Measurements from ENCODE around the gene SEMA3B. TPM values are rescaled to one million over a fixed set of nuclear protein-coding genes. Genes with fewer than 3 reads are reported as not detected.

Gene SEMA3B
- total RNA-seq, 2 experiments from 2014 or later: 1.6 to 2.1 TPM

GRCh38 chr3:50317300-50317699 is 48.4 kb downstream of the SEMA3B start:
- no peaks in the 10 kb centered on the region for H3K36me3 Mint-ChIP-seq (ENCODE audit: low read depth)
- intact Hi-C loops (cut with DNase I, micrococcal nuclease): no loop called here
- H3K27ac Mint-ChIP-seq: peak overlapping the region; percentile 38
- POLR2A ChIA-PET: no interaction called here
- H3K9me3 Mint-ChIP-seq (ENCODE audit: low read depth): no peaks in the 10 kb centered on the region
- ATAC-seq (no peak), DNase-seq (no peak)
- no peak overlapping the region for H3K4me3 Mint-ChIP-seq
- no peaks in the 10 kb centered on the region for H3K27me3 Mint-ChIP-seq
- H3K4me1 Mint-ChIP-seq: peaks cover 37% of the 10 kb centered on the region
- CTCF ChIA-PET: interaction anchor here (0.5 to 1.5 kb wide), 3 partner anchors 11 to 363 kb away, joined by 3 to 4 read pairs (median 3); no protein-coding TSS in a partner anchor

- ATAC-seq: no peak
- intact Hi-C loops (cut with DNase I, micrococcal nuclease): no loop called here
- no peaks in the 10 kb centered on the region for H3K27me3 Mint-ChIP-seq
- no peaks in the 10 kb centered on the region for H3K36me3 Mint-ChIP-seq (ENCODE audit: low read depth)
- no peak overlapping the region for H3K27ac Mint-ChIP-seq
- ChIA-PET POLR2A (no interaction called here), CTCF (interaction anchor here (0.5 to 2.9 kb wide), 4 partner anchors 10 to 1623 kb away, joined by 3 to 11 read pairs (median 4); partner anchors contain the start of genes HYAL3, NAA80 and TUSC2)
- no peak overlapping the region for H3K4me3 Mint-ChIP-seq
- H3K4me1 Mint-ChIP-seq: peaks cover 40% of the 10 kb centered on the region
- DNase-seq: no peak
- no peaks in the 10 kb centered on the region for H3K9me3 Mint-ChIP-seq (ENCODE audit: low read depth)
Measured at GRCh38 chr3:50318163-50318562, 49.2 kb downstream of the SEMA3B start.

- Mint-ChIP-seq H3K27me3 (no peaks in the 10 kb centered on the region), H3K4me3 (no peak overlapping the region), H3K36me3 (ENCODE audit: low read depth) (no peaks in the 10 kb centered on the region), H3K9me3 (ENCODE audit: low read depth) (no peaks in the 10 kb centered on the region), H3K27ac (no peak overlapping the region), H3K4me1 (peaks cover 40% of the 10 kb centered on the region)
- ChIA-PET POLR2A (interaction anchor here (0.6 kb wide), 1 partner anchor 19 kb away, joined by 3 read pairs; no protein-coding TSS in a partner anchor), CTCF (interaction anchor here (0.5 to 2.9 kb wide), 4 partner anchors 9 to 1622 kb away, joined by 3 to 11 read pairs (median 4); partner anchors contain the start of genes HYAL3, NAA80 and TUSC2)
- intact Hi-C loops (cut with DNase I, micrococcal nuclease): no loop called here
- no peak for DNase-seq
- ATAC-seq: no peak
Measured at GRCh38 chr3:50318615-50319014, 49.7 kb downstream of the SEMA3B start.

DNA sequence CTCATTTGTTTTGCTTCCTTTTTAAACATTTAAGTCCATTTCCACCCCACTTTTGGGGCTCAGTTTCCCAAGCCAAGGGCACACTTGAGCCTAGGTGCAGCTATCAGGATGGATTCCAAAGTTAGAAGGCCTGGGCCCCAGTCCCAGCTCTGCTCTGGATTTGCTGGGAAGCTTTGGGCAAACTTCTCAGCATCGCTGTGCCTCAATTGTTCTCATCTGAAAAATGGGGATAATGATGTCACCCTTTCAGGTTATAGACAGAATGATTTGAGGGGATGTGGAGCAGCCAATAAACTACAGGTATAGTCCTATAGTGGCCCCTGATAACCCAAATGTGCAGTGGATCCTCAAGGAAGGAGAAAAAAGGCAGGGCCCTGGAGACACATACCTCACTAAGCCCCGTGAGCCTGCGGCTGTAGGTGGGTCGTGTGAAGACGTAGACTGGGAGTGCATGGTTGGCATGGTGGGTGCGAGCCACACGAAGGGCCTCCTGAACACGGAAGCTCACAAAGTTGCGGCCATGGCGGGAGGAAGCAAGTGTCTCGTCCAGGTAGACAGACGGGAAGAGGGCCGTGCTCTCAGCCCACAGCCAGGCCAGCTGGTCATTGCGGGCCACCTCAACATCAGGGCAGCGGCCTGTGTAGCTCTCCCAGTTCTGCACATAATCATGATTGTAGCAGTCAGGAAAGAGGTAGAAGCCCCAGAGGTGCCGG is 50.4 kb downstream of the SEMA3B start:
- Mint-ChIP-seq H3K36me3 (ENCODE audit: low read depth) (no peaks in the 10 kb centered on the region), H3K4me3 (no peak overlapping the region), H3K27ac (no peak overlapping the region), H3K9me3 (ENCODE audit: low read depth) (no peaks in the 10 kb centered on the region), H3K27me3 (no peaks in the 10 kb centered on the region), H3K4me1 (peaks cover 40% of the 10 kb centered on the region)
- ATAC-seq: no peak
- ChIA-PET CTCF (interaction anchor here (0.7 to 2.9 kb wide), 4 partner anchors 8 to 1365 kb away, joined by 3 to 11 read pairs (median 4); partner anchors contain the start of genes HYAL3, NAA80 and TUSC2), POLR2A (interaction anchor here (0.6 kb wide), 1 partner anchor 19 kb away, joined by 3 read pairs; no protein-coding TSS in a partner anchor)
- DNase-seq: no peak
- intact Hi-C loops (cut with DNase I, micrococcal nuclease): no loop called here

DNA sequence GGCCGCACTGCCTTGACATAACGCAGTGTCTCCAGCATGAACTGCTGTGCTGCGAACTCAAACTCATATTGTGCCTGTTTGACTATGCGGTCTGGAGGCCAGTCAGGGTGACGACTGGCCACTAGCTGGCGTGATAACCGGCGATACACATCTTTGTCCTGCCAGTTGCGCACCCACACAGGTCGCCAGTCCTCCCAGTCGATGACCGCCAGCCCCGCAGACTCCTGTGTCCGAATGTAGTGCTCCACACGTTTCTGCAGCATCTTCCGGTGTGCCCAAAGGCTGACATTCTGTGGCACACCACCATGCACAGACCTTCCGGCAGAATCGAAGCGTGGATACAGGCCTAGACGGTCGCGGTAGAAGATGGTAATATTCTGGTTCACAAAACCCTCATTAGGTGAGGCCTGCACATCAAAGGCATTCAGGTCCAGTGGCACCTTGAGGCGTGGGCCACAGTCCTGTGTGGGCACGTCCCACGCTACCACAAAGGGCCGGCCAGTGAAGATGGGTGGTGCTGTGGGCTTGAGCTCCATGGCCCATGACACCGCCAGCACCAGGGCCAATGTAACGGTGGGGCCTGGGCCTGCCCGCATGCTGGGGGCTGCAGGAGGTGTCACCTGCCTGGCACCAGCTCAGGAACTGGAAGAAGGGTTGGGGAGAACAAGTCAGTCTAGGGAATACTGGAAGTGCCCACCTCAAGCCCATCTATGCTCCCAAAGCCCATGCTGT is 51.1 kb downstream of the SEMA3B start:
- intact Hi-C loops (cut with DNase I, micrococcal nuclease): loop anchor here (2.0 to 10.0 kb wide), 3 partner anchors 17 to 125 kb away; partner anchors contain the start of gene LSMEM2 (in 1 of the 2)
- no peaks in the 10 kb centered on the region for H3K9me3 Mint-ChIP-seq (ENCODE audit: low read depth)

GRCh38 chr3:50320853-50321335 is 51.9 kb downstream of the SEMA3B start:
- Mint-ChIP-seq H3K9me3 (ENCODE audit: low read depth) (no peaks in the 10 kb centered on the region), H3K4me1 (peaks cover 37% of the 10 kb centered on the region), H3K4me3 (peak overlapping the region; percentile 84), H3K27me3 (no peaks in the 10 kb centered on the region), H3K36me3 (ENCODE audit: low read depth) (no peaks in the 10 kb centered on the region), H3K27ac (peak overlapping the region; percentile 80)
- ChIA-PET POLR2A (interaction anchor here (0.7 to 1.8 kb wide), 2 partner anchors 16 to 21 kb away, joined by 3 to 4 read pairs; no protein-coding TSS in a partner anchor), CTCF (interaction anchor here (0.5 to 2.9 kb wide), 6 partner anchors 11 to 272 kb away, joined by 3 to 11 read pairs (median 3); partner anchors contain the start of genes HYAL3 and NAA80)
- ATAC-seq: peak; percentile 47
- DNase-seq: peak; percentile 75
- intact Hi-C loops (cut with DNase I, micrococcal nuclease): loop anchor here (1.0 to 10.0 kb wide), 10 partner anchors 16 to 126 kb away; partner anchors contain the start of genes HYAL3 (in 2 of the 2), NAA80 (in 2 of the 2), IFRD2 (in 1 of the 2) and LSMEM2 (in 1 of the 2)

More for the DNA sequence above, 51.1 kb downstream of the SEMA3B start:
- H3K36me3 Mint-ChIP-seq (ENCODE audit: low read depth): no peaks in the 10 kb centered on the region
- ChIA-PET POLR2A (interaction anchor here (0.6 to 1.8 kb wide), 3 partner anchors 17 to 1328 kb away, joined by 3 to 4 read pairs (median 3); no protein-coding TSS in a partner anchor), CTCF (interaction anchor here (0.6 to 2.9 kb wide), 5 partner anchors 14 to 1245 kb away, joined by 3 to 11 read pairs (median 3); partner anchors contain the start of genes HYAL3 and NAA80)
- peak overlapping the region; percentile 84 for H3K4me3 Mint-ChIP-seq
- DNase-seq (no peak), ATAC-seq (no peak)
- no peak overlapping the region for H3K27ac Mint-ChIP-seq
- H3K4me1 Mint-ChIP-seq: peaks cover 40% of the 10 kb centered on the region
- H3K27me3 Mint-ChIP-seq: no peaks in the 10 kb centered on the region

GRCh38 chr3:50321336-50322114 is 52.6 kb downstream of the SEMA3B start:
- DNase-seq (peak; percentile 90), ATAC-seq (peak; percentile 79)
- peak overlapping the region; percentile 85 for H3K27ac Mint-ChIP-seq
- POLR2A ChIA-PET: interaction anchor here (0.7 to 1.8 kb wide), 2 partner anchors 16 to 22 kb away, joined by 3 to 4 read pairs; no protein-coding TSS in a partner anchor
- no peaks in the 10 kb centered on the region for H3K27me3 Mint-ChIP-seq
- H3K4me3 Mint-ChIP-seq: peak overlapping the region; percentile 84
- H3K36me3 Mint-ChIP-seq (ENCODE audit: low read depth): no peaks in the 10 kb centered on the region
- intact Hi-C loops (cut with DNase I, micrococcal nuclease): loop anchor here (1.0 to 10.0 kb wide), 10 partner anchors 15 to 127 kb away; partner anchors contain the start of genes HYAL3 (in 2 of the 2), NAA80 (in 2 of the 2), IFRD2 (in 1 of the 2) and LSMEM2 (in 1 of the 2)
- H3K4me1 Mint-ChIP-seq: peaks cover 38% of the 10 kb centered on the region
- no peaks in the 10 kb centered on the region for H3K9me3 Mint-ChIP-seq (ENCODE audit: low read depth)
- CTCF ChIA-PET: interaction anchor here (0.5 to 2.0 kb wide), 3 partner anchors 10 to 271 kb away, joined by 3 to 6 read pairs (median 3); no protein-coding TSS in a partner anchor

DNA sequence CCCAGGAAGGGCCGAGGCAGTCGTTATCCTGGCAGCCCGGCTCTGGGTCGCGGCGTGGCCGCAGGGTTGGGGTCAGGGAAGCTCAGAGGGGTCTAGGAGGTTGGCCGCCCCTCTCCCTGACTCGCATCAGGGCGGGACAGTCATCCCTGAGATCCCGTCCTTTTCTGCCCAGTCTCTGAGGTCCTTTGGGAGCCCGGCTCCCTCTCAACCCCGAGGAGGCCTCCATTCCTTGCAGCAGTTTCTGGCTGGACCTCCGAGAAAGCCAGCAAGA is 53.1 kb downstream of the SEMA3B start:
- Mint-ChIP-seq H3K27ac (no peak overlapping the region), H3K27me3 (no peaks in the 10 kb centered on the region), H3K4me3 (peak overlapping the region; percentile 70), H3K36me3 (ENCODE audit: low read depth) (no peaks in the 10 kb centered on the region), H3K4me1 (peaks cover 37% of the 10 kb centered on the region), H3K9me3 (ENCODE audit: low read depth) (no peaks in the 10 kb centered on the region)
- ATAC-seq (no peak), DNase-seq (no peak)
- ChIA-PET POLR2A (interaction anchor here (1.0 to 1.8 kb wide), 2 partner anchors 15 to 23 kb away, joined by 3 to 4 read pairs; partner anchors contain the start of genes HYAL3 and NAA80), CTCF (interaction anchor here (2.0 to 3.4 kb wide), 2 partner anchors 10 to 15 kb away, joined by 6 to 27 read pairs; no protein-coding TSS in a partner anchor)
- intact Hi-C loops (cut with DNase I, micrococcal nuclease): loop anchor here in 1 of 2 experiments (10.0 kb wide), 1 partner anchor 47 kb away; the partner anchor contains the start of gene LSMEM2

GRCh38 chr3:50322386-50323091 is 53.6 kb downstream of the SEMA3B start, which contains the start of gene HYAL2:
Gene HYAL2 (minus strand): TSS chr3:50322745. CDS start chr3:50320489, 2,256 bp downstream.
- Mint-ChIP-seq H3K9me3 (ENCODE audit: low read depth) (no peaks in the 10 kb centered on the region), H3K4me1 (peaks cover 36% of the 10 kb centered on the region), H3K27me3 (no peaks in the 10 kb centered on the region), H3K36me3 (ENCODE audit: low read depth) (no peaks in the 10 kb centered on the region), H3K4me3 (peak within 1 kb of the TSS; percentile 70), H3K27ac (peak within 1 kb of the TSS; percentile 85)
- DNase-seq: no peak
- intact Hi-C loops (cut with DNase I, micrococcal nuclease): loop anchor here in 1 of 2 experiments (10.0 kb wide), 1 partner anchor 48 kb away; the partner anchor contains the start of gene LSMEM2
- POLR2A ChIA-PET: interaction anchor here (1.0 kb wide), 1 partner anchor 23 kb away, joined by 3 read pairs; the partner anchor contains the start of genes HYAL3 and NAA80
- CTCF ChIA-PET: interaction anchor here (0.7 to 3.4 kb wide), 4 partner anchors 9 to 59 kb away, joined by 3 to 27 read pairs (median 6); partner anchors contain the start of gene IFRD2
- no peak for ATAC-seq

Measured in activated CD4-positive, alpha-beta T cell treated with anti-CD3 and anti-CD28 coated beads for 36 hours (primary cell).